Measurements from ENCODE around the gene COG7. TPM values are rescaled to one million over a fixed set of nuclear protein-coding genes. Genes with fewer than 3 reads are reported as not detected.
"Not testable (repeated sequence)": the region's sequence is repeated elsewhere in the genome, so short reads cannot be mapped to it uniquely, and the experiment has no call there.

COG7 gene
- total RNA-seq, 1 donor from 2014 or later, result 7.1 TPM

- H3K4me3 ChIP-seq (ENCODE audit: low read depth, low read length), result no peak overlapping the region
- FAIRE-seq (no peak), DNase-seq (ENCODE audit: low read depth) (no peak)
- no peak for TF ChIP-seq CTCF (IDR thresholded peaks at IDR 0.05; ENCODE audit: insufficient read depth, low read length, severe bottlenecking)
- peaks cover 15% of the 10 kb centered on the region for H3K36me3 ChIP-seq (ENCODE audit: control insufficient read depth, insufficient read depth, low read length)
- H3K27me3 ChIP-seq (ENCODE audit: control insufficient read depth, insufficient read depth, low read length), result no peaks in the 10 kb centered on the region
Observed at GRCh38 chr16:23401139-23401538, 51.9 kb downstream of the COG7 start.

GRCh38 chr16:23400447-23400846 lies 52.5 kb downstream of the COG7 start:
- not testable (repeated sequence) for DNase-seq (ENCODE audit: low read depth); H3K4me3 ChIP-seq (ENCODE audit: low read depth, low read length); FAIRE-seq; H3K27me3 ChIP-seq (ENCODE audit: control insufficient read depth, insufficient read depth, low read length)
- H3K36me3 ChIP-seq (ENCODE audit: control insufficient read depth, insufficient read depth, low read length), result peaks cover 16% of the 10 kb centered on the region

- FAIRE-seq, result no peak
Observed at GRCh38 chr16:23398987-23399805, 53.8 kb downstream of the COG7 start.

GRCh38 chr16:23397464-23397863 lies 55.5 kb downstream of the COG7 start:
- Histone ChIP-seq H3K36me3 (ENCODE audit: control insufficient read depth, insufficient read depth, low read length) (peaks cover 5% of the 10 kb centered on the region), H3K27me3 (ENCODE audit: control insufficient read depth, insufficient read depth, low read length) (no peaks in the 10 kb centered on the region), H3K4me3 (ENCODE audit: low read depth, low read length) (no peak overlapping the region)
- no peak for FAIRE-seq
- no peak for TF ChIP-seq CTCF (IDR thresholded peaks at IDR 0.05; ENCODE audit: insufficient read depth, low read length, severe bottlenecking)
- DNase-seq (ENCODE audit: low read depth), result no peak

More at GRCh38 chr16:23398987-23399805, 53.8 kb downstream of the COG7 start:
- H3K36me3 ChIP-seq (ENCODE audit: control insufficient read depth, insufficient read depth, low read length), result peaks cover 10% of the 10 kb centered on the region
- TF ChIP-seq CTCF (IDR thresholded peaks at IDR 0.05; ENCODE audit: insufficient read depth, low read length, severe bottlenecking), result peak; percentile 7
- H3K27me3 ChIP-seq (ENCODE audit: control insufficient read depth, insufficient read depth, low read length), result no peaks in the 10 kb centered on the region
- no peak overlapping the region for H3K4me3 ChIP-seq (ENCODE audit: low read depth, low read length)
- DNase-seq (ENCODE audit: low read depth), result no peak

- TF ChIP-seq CTCF (IDR thresholded peaks at IDR 0.05; ENCODE audit: insufficient read depth, low read length, severe bottlenecking), result no peak
- no peak overlapping the region for H3K4me3 ChIP-seq (ENCODE audit: low read depth, low read length)
- no peak for DNase-seq (ENCODE audit: low read depth)
- H3K36me3 ChIP-seq (ENCODE audit: control insufficient read depth, insufficient read depth, low read length), result peaks cover 5% of the 10 kb centered on the region
- H3K27me3 ChIP-seq (ENCODE audit: control insufficient read depth, insufficient read depth, low read length), result no peaks in the 10 kb centered on the region
- no peak for FAIRE-seq
Observed at GRCh38 chr16:23395732-23396131, 57.3 kb downstream of the COG7 start.

GRCh38 chr16:23394141-23394831 lies 58.7 kb downstream of the COG7 start:
- no peak overlapping the region for H3K4me3 ChIP-seq (ENCODE audit: low read depth, low read length)
- peaks cover 3% of the 10 kb centered on the region for H3K36me3 ChIP-seq (ENCODE audit: control insufficient read depth, insufficient read depth, low read length)
- H3K27me3 ChIP-seq (ENCODE audit: control insufficient read depth, insufficient read depth, low read length), result no peaks in the 10 kb centered on the region
- no peak for DNase-seq (ENCODE audit: low read depth)
- TF ChIP-seq CTCF (IDR thresholded peaks at IDR 0.05; ENCODE audit: insufficient read depth, low read length, severe bottlenecking), result no peak
- FAIRE-seq, result no peak

All from bronchial epithelial cell (primary cell).